HepG2 (cell line): ENCODE data around the gene C18orf63. TPM values are rescaled to one million over a fixed set of nuclear protein-coding genes. Genes with fewer than 3 reads are reported as not detected.

Experiments used
- CEBPB ChIP-seq: IDR thresholded peaks from 2 replicates; pipeline ENCODE4 v1.6.1; 2011; ENCODE audit warnings: low read depth, low read length, improper control_type of control experiment, borderline replicate concordance
- EED ChIP-seq: sonication (generic); formaldehyde crosslinking; IDR thresholded peaks from 2 replicates; pipeline ENCODE4 v1.5.0; 2020; ENCODE audit warnings: mild to moderate bottlenecking, missing genetic modification reagents
- ETV6 ChIP-seq: sonication (generic); formaldehyde crosslinking; conservative IDR thresholded peaks from 2 replicates; pipeline ENCODE4 v1.4.0; 2020; ENCODE audit warnings: missing genetic modification reagents
- EZH2 ChIP-seq: conservative IDR thresholded peaks from 2 replicates; pipeline ENCODE4 v1.6.1; 2012; ENCODE audit warnings: mild to moderate bottlenecking, low read depth, low read length, moderate library complexity
- FOXJ3 ChIP-seq: sonication (generic); formaldehyde crosslinking; IDR thresholded peaks from 2 replicates; pipeline ENCODE4 v1.4.0; 2020; ENCODE audit warnings: missing genetic modification reagents, mild to moderate bottlenecking, borderline replicate concordance
- HNF1A ChIP-seq, 2 experiments: sonication (generic) in 1 of 2; formaldehyde crosslinking in 1 of 2; IDR thresholded peaks; 2 replicates each; pipeline versions ENCODE4 v1.4.0 to v1.6.1; 2016 to 2020; ENCODE audit warnings: borderline replicate concordance in 1 of 2, low read depth in 1 of 2, mild to moderate bottlenecking in 1 of 2, missing genetic modification reagents in 1 of 2
- KDM2A ChIP-seq: sonication (generic); formaldehyde crosslinking; IDR thresholded peaks from 2 replicates; pipeline ENCODE4 v1.4.0; 2020; ENCODE audit warnings: low read depth, missing genetic modification reagents, borderline replicate concordance
- NFE2L2 ChIP-seq: fragments of 150-350 bp; IDR thresholded peaks from 2 replicates; pipeline ENCODE4 v1.6.1; 2014; ENCODE audit warnings: low read length
- NR0B2 ChIP-seq: sonication (generic); formaldehyde crosslinking; IDR thresholded peaks from 2 replicates; pipeline ENCODE4 v1.4.0; 2020; ENCODE audit warnings: mild to moderate bottlenecking, missing genetic modification reagents
- NR2F6 ChIP-seq, 2 experiments: IDR thresholded peaks; 2 replicates each; pipeline ENCODE4 v1.6.1; 2016; ENCODE audit warnings: antibody characterized with exemption in 1 of 2, mild to moderate bottlenecking in 1 of 2
- POLR2A ChIP-seq, 2 experiments: IDR thresholded peaks; 2 replicates each; pipeline ENCODE4 v1.6.1; 2011; ENCODE audit warnings: low read depth in 2 of 2, low read length in 2 of 2, mild to moderate bottlenecking in 1 of 2, moderate library complexity in 1 of 2; ENCODE audit not compliant: insufficient read depth in 1 of 2
- RXRB ChIP-seq: IDR thresholded peaks from 2 replicates; pipeline ENCODE4 v1.6.1; 2016; ENCODE audit warnings: borderline replicate concordance, missing genetic modification reagents, missing compliant biosample characterization
- SNAPC5 ChIP-seq: sonication (generic); formaldehyde crosslinking; IDR thresholded peaks from 2 replicates; pipeline ENCODE4 v1.8.1; 2023; ENCODE audit warnings: mild to moderate bottlenecking, missing genetic modification reagents, borderline replicate concordance
- ZBTB49 ChIP-seq: sonication (generic); formaldehyde crosslinking; IDR thresholded peaks from 2 replicates; pipeline ENCODE4 v1.4.0; 2020; ENCODE audit warnings: missing genetic modification reagents, borderline replicate concordance
- ZNF326 ChIP-seq: sonication (generic); formaldehyde crosslinking; IDR thresholded peaks from 2 replicates; pipeline ENCODE4 v1.4.0; 2020; ENCODE audit warnings: missing genetic modification reagents, borderline replicate concordance
- ZNF460 ChIP-seq: sonication (generic); formaldehyde crosslinking; IDR thresholded peaks from 2 replicates; pipeline ENCODE4 v1.5.1; 2020; ENCODE audit warnings: missing genetic modification reagents, mild to moderate bottlenecking, borderline replicate concordance
- ZNF547 ChIP-seq: sonication (generic); formaldehyde crosslinking; IDR thresholded peaks from 2 replicates; pipeline ENCODE4 v1.5.1; 2020; ENCODE audit warnings: mild to moderate bottlenecking, missing genetic modification reagents
- ZNF616 ChIP-seq: sonication (generic); formaldehyde crosslinking; IDR thresholded peaks from 2 replicates; pipeline ENCODE4 v1.5.0; 2020; ENCODE audit warnings: low read depth, mild to moderate bottlenecking, missing genetic modification reagents
- ZNF772 ChIP-seq: sonication (generic); formaldehyde crosslinking; IDR thresholded peaks from 2 replicates; pipeline ENCODE4 v1.5.0; 2020; ENCODE audit warnings: mild to moderate bottlenecking, missing genetic modification reagents
- ZNF792 ChIP-seq: IDR thresholded peaks from 2 replicates; pipeline ENCODE4 v1.6.1; 2016
- polyA plus RNA-seq, 8 experiments: library from polyadenylated mRNA; depleted of rRNA in 3 of 8; stranded (reverse) in 7 of 8; unstranded in 1 of 8; fragments of >200 nt; fragmentation: Illumina TruSeq in 4 of 8; extraction: Trizol in 4 of 8; gene quantifications; 2 replicates each; pipeline versions ENCODE4 v1.2.1 to v1.2.3, GENCODE V29; 2011 to 2016; ENCODE audit warnings: low read depth in 4 of 8, missing spikeins in 1 of 8, mixed read lengths in 1 of 8; ENCODE audit not compliant: insufficient read depth in 1 of 8
- total RNA-seq, 5 experiments: library from RNA; depleted of rRNA; stranded (reverse); fragments of >200 nt; fragmentation: Illumina TruSeq; extraction: Trizol; gene quantifications; 2 replicates each; pipeline ENCODE4 v1.2.3, GENCODE V29; 2016; ENCODE audit warnings: low read depth in 1 of 5

Gene C18orf63
- total and polyA plus RNA-seq, 2 of the 13 experiments (the other 11 are each of a cell fraction or from before 2014, with no cell fraction given), result 0.01 TPM; not detected in 1

GRCh38 chr18:74281980-74282754 is 33.5 kb upstream of the C18orf63 start (continued):
- TF ChIP-seq EZH2 (no peak), ZNF772 (CRISPR knock-in tag) (no peak), CEBPB (peak; percentile 98), POLR2A (IDR thresholded peaks at IDR 0.05; ENCODE audit: insufficient read depth in 1 of 2, low read depth in 2 of 2, low read length in 2 of 2) (peak in 1 of 2 experiments; percentile 23; a peak in 2 of 4 replicates), NFE2L2 (no peak), ETV6 (no peak), EED (CRISPR knock-in tag) (no peak), NR2F6 (IDR thresholded peaks at IDR 0.05) (no peak), NR2F6 (CRISPR knock-in tag; IDR thresholded peaks at IDR 0.05) (no peak), ZNF792 (no peak), ZNF326 (no peak), FOXJ3 (CRISPR knock-in tag) (peak; percentile 57), ZNF547 (no peak), ZNF616 (CRISPR knock-in tag) (no peak), SNAPC5 (CRISPR knock-in tag) (no peak), ZNF460 (CRISPR knock-in tag) (no peak), ZBTB49 (no peak), RXRB (CRISPR knock-in tag) (peak; percentile 76; the same call in 1 of the 2 replicates), HNF1A (IDR thresholded peaks at IDR 0.05; ENCODE audit: low read depth) (no peak), HNF1A (CRISPR knock-in tag; IDR thresholded peaks at IDR 0.05; ENCODE audit: borderline replicate concordance) (peak; percentile 13; the same call in 1 of the 2 replicates), KDM2A (CRISPR knock-in tag) (no peak), NR0B2 (CRISPR knock-in tag) (no peak)
